ENCODE data around the gene HERC3.

HERC3 gene

GRCh38 chr4:88649716-88650115, 57.4 kb downstream of the HERC3 start:
- TF ChIP-seq CTCF (conservative IDR thresholded peaks at IDR 0.05) = no peak
- no peak overlapping the region for H3K27ac ChIP-seq

GRCh38 chr4:88653371-88653946, 61.2 kb downstream of the HERC3 start:
- H3K27ac ChIP-seq = no peak overlapping the region
- no peak for TF ChIP-seq CTCF (conservative IDR thresholded peaks at IDR 0.05)

GRCh38 chr4:88655226-88655625, 62.9 kb downstream of the HERC3 start:
- H3K27ac ChIP-seq = no peak overlapping the region
- TF ChIP-seq CTCF (conservative IDR thresholded peaks at IDR 0.05) = no peak

GRCh38 chr4:88659055-88659889, 67.0 kb downstream of the HERC3 start:
- peak overlapping the region; percentile 81 for H3K27ac ChIP-seq
- TF ChIP-seq CTCF (conservative IDR thresholded peaks at IDR 0.05) = peak; percentile 98

- TF ChIP-seq CTCF (conservative IDR thresholded peaks at IDR 0.05) = no peak
- peak overlapping the region; percentile 81 for H3K27ac ChIP-seq
These were observed 67.6 kb downstream of the HERC3 start for GRCh38 chr4:88659890-88660208.

GRCh38 chr4:88660446-88661294, 68.4 kb downstream of the HERC3 start:
- no peak for TF ChIP-seq CTCF (conservative IDR thresholded peaks at IDR 0.05)
- H3K27ac ChIP-seq = peak overlapping the region; percentile 81

GRCh38 chr4:88661739-88662138, 69.5 kb downstream of the HERC3 start:
- no peak overlapping the region for H3K27ac ChIP-seq

More at GRCh38 chr4:88661739-88662138, 69.5 kb downstream of the HERC3 start:
- TF ChIP-seq CTCF (conservative IDR thresholded peaks at IDR 0.05) = no peak

Data from VCaP (cell line).